Right forelimb (tissue), 1 donor: Measurements from ENCODE around the gene INMT.

Experiments
- DNase-seq: peaks from one replicate; pipeline ENCODE4 v3.0.0-alpha.2; 2018

INMT gene

DNA sequence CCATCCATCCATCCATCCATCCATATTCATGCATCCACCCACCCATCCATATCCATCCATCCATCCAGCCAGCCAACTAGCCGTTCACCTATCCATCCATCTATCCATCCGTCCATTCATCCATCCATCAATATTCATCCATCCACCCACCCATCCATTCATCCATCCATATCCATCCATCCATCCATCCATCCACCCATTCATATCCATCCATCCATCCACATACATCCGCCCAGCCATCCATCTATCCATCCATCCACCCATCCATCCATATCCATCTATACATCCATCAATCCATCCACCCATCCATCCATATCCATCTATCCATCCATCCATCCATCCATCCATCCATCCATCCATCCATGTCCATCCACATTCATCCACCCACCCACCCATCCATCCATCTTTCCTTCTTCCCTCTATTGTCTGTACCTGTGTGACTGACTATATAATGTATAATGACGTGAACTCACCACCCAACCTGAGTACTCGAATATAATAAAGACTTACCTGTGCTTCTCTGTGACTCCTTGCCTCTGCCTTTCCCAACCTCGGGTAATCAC, 2.5 kb downstream of the INMT start:
- DNase-seq: no peak

- DNase-seq: peak; percentile 66
These were observed 3.6 kb downstream of the INMT start for GRCh38 chr7:30755384-30756154.

DNA sequence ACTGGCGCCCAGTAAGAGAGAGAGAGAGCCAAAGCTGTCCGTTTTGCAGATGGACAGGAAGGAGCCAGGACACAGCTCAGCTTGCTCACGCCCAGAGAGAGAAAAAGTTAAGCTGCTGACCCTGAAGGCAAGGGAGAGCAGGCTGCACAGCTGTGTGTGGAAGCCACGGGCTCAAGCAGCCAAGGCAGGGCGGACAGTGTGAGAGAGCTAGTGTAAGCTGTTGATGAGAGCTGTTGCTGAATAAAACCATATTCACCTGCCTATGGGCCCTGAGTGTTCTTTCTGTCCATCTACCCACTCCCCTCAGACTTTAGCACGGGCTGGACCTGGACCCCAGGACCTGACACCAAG, 5.4 kb downstream of the INMT start:
- DNase-seq: no peak

GRCh38 chr7:30760514-30761213, 8.7 kb downstream of the INMT start:
- no peak for DNase-seq

DNA sequence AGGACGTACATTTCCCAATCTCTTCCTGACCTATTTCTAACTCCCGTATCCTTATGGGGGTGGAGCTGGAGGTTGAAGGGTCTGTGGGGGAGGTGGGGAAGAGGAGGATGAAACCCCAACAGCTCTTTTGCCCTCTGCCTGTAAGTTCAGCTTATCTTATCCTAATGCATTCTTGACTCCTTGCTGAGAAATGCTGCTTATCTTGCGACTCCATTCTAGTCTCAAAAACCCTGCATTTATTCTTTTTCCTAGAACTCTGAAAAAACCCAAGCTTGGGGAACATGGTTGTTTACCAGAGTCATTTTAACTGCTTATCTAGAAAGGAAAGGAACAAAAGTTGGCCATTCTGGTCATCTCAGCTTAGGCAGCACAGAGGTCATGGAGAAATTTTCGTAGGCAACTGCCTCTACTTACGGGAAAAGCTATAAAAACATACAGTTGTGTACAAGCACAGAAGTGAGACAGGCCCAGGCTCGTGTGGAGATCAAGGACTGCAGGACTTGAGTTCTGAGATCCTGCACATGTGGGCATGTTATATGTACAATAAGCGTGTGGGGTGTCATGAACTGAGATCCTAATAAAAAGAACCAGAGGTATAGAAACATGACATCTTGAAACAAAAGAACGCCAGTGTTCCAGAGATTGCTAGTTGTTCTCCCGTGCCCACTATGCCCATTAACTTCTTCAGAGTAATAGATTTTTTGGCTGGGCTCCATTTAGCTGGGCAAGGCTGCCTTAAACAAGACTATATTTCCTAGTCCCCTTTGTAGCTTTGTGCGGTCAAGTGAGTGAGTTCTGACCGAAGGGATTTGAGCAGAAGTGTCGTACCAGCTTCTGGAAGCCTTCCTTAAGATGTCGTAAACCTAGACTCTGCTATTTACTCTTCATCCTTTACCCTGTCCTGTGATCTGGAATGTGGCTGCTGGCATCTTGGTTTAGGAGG, 9.6 kb downstream of the INMT start:
- no peak for DNase-seq

DNA sequence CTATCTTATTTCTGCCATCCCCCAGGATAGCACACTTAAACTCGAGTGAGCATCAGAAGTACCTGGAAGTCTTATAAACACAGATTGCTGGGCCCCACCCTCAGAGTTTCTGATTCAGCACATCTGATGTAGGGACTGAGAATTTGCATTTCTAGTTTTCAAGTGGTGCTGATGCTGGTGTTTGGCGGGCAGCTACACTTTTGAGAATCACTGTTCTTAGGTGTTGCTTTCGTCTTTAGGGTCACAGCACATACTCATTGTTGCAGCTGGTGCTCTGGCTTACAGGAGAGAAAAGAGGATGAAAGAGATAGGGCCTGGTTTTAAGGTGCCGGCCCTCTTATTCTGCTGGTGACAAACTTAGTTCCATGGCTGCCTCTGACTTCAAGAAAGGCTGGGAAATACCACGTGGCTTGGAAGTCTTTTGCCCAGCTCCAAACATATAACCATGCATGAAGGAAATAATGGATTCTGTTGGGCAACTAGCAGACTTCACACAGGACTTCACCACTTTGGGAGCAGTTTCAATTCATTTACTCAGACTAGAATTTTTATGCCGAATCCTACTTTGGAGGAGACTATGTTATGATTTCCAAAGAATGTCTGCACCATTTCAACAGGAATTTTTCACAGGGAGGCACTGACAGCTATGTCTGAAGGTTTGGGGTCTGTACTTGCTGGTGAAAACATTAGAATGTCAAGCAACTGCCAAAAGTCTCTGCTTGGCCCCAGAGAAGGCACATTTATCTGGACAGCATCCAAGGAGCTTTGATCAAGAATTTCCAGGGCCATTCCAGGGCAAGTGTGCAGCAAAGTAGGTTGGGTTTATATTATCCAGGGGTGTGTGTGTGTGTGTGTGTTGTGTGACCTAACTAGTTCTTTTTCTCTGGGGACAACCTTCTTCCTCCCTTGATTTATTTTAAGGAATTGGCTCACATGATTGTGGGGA, 12.4 kb downstream of the INMT start:
- DNase-seq: peak; percentile 66

GRCh38 chr7:30765408-30765807, 13.5 kb downstream of the INMT start:
- no peak for DNase-seq

DNA sequence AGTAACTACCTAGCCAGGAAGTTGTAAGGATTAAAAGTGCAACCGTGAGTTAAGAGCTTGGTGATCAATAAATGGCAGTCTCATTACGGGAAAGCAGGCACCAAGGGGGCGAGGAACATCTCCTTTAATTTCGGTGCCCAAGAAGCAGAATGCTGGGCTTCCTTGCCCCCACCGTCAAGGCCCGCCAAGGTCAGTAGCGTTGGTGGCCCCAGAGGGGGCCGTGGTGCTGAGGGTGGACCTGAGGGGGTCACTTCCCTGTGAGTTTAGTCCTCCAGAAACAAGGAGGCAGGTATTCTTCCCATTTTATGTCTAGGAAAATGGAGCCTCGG, 18.9 kb downstream of the INMT start:
- no peak for DNase-seq

DNA sequence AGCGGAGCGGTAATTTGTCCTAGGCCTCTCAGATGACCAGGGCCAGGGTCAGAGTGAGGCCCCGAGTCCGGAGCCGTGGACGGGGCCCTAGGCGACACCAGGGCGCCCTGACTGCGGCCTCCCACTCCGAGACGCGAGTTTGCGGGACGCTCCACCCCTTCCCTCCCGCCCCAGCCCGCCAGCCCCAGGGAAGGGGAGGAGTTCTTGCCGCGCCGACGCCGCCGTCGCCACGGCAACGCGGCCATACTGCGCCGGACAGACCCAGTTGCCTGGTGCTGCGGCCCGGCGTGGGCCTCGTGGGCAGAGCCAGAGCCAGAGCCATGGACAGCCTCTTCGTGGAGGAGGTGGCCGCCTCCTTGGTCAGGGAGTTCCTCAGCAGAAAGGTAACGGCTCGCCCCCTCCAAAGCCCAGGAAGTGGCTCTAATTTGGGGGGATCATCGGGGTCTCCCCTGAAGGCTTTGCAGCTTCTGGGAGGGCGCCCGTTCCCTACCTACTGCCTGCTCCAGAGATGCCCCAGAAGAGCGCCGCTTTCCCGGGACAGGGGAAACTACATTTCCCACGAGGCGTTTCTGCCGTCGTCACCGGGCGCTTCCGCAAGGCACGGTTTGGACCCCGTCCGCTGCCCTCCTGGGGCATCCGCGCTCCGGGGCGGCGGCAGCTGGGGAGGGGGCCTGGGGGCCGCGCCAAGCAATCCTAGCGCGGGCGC, 19.4 kb downstream of the INMT start, which contains the start of gene MINDY4:
Gene MINDY4 (plus strand): TSS at position 244 of the 706 bp plus-strand sequence. CDS start 77 bp downstream, at position 321.
- peak; percentile 88 for DNase-seq

DNA sequence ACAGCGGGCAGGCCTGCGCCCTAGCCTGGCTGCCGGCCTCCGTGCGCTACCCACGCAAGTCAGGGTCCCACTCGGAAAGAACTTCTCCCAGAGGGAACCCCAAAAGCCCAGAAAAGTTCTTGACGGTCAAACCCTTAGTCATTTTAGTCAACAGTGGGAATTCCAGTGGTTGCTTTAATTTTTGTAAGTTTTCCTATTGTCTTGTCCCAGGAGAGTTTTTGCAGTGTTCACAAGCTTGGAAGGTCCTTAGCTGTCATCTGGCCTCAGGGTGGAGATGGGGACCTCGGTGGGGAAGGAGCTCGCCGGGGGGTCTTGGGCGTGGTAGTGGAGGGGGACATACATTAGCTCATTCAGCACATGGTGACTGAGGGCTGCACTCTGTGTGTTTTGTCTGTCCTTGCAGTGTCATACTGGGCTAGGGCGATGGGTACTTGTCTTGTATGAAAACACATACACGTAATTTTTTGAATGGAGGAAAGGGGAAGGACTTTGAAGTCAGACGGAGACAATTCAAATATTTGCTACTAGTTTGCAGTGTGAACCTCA, 20.0 kb downstream of the INMT start:
- DNase-seq: no peak

GRCh38 chr7:30772984-30773383, 21.0 kb downstream of the INMT start:
- DNase-seq: no peak

GRCh38 chr7:30775992-30776391, 24.1 kb downstream of the INMT start:
- no peak for DNase-seq

- no peak for DNase-seq
These were observed 25.0 kb downstream of the INMT start for GRCh38 chr7:30776971-30777370.

DNA sequence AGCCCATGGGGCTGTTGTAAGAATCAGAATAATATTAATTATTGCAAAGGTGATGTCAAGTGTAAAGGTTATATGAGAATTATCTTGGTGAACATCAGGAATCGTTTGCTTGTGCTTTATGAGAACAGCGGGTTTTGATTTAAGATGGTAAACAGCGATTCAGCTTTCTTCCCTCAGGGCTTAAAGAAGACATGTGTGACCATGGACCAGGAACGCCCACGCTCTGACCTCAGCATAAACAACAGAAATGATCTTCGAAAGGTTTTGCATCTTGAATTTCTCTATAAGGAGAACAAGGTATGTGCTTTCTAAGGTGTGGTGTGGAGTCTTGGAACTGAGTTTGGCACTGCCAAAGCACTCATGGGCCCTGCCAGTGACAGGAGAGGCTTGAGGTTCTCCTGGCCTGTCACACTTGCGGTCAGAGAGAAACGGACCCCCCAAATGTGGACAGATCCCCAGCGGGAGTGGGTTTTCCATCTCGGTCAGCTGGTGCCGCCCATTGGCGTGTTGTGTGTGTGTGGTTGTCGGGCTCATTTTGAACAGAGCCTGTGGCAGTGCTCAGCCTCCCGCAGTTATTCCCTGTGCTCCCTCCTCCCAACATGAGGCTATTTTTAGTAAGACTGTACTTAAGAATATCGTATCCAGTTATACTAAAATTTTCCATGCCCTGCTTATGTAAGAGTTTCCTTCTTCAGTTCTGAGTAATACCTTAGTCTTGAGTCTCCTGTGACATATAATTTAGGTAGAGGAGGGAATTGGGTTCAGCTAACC, 26.5 kb downstream of the INMT start:
- no peak for DNase-seq

DNA sequence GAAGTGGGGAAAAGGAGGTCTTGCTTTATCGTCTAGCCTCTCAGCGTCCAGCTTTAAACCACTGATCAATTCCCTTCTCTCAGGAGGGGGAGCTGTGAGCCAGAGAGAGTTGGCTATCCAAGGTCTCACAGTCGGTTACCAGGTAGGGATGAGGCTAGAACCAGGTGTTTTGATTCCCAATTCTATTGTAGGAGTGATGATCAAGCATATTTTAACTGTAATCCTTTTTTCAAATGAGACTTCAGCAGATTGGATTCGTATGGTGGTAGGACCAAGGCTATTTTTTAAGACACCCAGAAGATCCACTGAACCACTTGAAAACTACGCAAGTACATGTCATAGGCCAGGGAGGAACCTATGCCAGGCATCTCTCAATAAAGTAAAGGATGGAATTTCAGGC, 27.6 kb downstream of the INMT start:
- no peak for DNase-seq

- no peak for DNase-seq
These were observed 29.0 kb downstream of the INMT start for GRCh38 chr7:30780941-30781340.

DNA sequence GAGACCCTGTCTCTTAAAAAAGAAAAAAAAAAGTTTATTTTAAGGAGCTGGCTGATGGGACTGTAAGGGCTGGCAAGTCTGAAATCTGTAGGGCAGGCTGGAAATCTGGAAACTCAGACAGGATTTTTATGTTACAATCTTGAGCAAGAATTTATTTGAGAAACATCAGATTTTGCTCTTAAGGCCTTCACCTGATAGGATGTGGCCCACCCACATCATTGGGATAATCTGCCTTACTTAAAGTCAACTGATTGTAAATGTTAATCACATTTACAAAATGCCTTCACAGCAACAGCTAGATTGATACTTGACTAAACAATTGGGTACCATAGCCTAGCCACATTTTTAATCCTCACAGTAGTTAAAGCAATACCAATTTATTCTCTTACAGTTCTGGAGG, 30.8 kb downstream of the INMT start:
- DNase-seq: no peak

GRCh38 chr7:30785786-30786185, 33.9 kb downstream of the INMT start:
- DNase-seq: no peak

DNA sequence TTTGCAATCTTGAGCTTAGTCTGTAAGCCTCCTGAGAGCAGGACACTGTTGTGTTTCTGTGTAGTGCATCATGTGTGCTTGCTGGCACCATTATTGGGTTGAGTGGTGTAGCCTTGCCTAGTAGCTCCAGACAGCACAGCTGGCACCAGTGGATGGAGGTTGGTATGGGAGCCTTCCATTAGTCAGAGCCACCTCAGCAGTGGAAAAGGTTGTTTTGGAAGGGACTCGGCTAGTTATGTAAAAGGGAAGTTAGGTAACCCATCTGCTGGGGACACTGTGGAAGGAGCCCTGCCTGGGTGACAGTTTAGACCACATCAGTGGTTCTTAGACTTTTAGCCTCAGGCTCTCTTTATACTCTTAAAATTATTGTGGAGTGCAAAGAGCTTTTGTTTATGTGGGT, 35.6 kb downstream of the INMT start:
- DNase-seq: no peak

- no peak for DNase-seq
These were observed 36.9 kb downstream of the INMT start for GRCh38 chr7:30788640-30789333.
